ENCODE data around the gene ATAD3C.
"Not testable (repeated sequence)": the region's sequence is repeated elsewhere in the genome, so short reads cannot be mapped to it uniquely, and the experiment has no call there.

Gene ATAD3C

DNA sequence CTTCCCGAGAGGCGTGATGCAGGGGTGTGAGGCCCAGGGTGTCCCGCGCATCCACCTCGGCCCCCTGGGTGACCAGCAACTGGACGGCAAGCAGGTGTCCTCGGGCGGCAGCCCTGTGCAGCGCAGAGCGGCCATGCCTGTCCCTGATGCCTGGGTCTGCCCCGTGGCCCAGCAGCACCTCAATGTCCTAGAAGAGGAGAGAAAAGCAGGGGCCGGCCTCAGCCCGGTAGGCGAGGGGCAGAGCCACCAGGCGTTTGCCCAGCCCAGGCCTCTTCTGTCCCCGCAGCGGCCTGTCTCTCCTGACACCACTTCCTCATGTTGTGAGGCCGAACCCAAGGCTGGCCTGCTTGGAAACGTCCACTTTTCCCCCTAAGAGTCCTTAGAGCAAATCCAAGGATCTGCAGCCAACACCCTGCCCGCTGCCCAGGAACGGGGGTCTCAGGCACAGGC lies 30.1 kb upstream of the ATAD3C start:
- DNase-seq = no peak

DNA sequence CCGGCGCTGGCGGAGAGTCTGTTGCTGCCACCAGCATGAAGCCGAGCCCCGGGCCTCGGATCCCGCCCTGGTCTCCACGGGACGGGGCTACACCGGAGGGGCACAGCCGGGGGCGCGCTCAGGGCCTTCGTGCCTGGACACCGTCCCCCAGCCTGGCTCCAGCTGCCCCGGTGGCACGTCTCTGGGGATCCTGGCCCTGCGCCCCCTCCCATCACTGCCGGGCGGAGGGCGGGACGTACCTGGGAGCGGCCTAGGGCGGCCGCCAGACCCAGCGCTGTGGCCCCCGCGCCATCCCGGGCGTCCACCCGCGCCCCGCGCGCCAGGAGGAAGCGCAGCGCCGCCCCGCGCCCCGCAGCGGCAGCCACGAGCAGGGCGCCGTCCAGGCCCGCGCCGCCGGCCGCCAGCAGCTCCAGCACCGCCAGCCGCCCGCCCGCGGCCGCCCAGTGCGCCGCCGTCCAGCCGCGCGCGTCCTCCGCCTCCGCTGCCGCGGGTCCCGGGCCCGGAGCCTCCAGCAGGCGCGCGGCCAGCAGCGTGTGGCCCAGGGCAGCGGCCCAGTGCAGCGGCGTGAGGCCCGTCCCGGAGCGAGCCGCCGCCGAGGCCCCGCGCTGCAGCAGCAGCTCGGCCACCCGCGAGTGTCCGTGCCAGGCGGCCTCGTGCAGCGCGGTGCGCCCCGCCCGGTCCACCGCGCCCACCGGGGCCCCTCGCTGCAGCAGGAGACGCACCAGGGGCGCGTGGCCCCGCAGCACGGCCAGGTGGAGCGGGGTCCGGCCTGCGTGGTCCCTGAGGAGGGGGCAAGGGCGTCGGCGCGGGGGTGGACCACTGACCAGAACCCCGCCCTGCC lies 29.5 kb upstream of the ATAD3C start:
- DNase-seq = no peak

DNA sequence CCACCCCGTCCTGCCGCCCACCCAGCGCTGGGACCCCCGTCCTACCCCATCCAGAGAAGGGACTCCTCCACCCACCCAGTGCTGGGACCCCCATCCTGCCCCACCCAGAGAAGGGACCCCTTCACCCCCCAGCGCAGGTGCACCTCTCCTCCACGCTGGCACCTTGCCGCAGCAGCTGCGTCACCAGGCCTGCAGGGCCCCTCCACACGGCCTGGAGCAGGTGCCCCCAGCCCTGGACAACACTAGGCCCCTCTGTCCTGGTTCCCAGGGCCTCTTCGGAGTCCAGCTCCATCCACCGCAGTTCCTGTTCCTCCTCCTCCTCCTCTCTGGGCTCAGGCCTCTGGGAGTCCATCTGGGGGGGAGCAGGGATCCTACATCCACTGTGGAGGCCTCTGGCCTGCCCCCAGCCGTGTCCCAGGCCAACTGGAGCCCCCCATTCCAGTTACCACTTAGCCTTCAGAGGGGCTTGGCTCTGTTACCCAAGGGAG lies 28.8 kb upstream of the ATAD3C start:
- no peak for DNase-seq

DNA sequence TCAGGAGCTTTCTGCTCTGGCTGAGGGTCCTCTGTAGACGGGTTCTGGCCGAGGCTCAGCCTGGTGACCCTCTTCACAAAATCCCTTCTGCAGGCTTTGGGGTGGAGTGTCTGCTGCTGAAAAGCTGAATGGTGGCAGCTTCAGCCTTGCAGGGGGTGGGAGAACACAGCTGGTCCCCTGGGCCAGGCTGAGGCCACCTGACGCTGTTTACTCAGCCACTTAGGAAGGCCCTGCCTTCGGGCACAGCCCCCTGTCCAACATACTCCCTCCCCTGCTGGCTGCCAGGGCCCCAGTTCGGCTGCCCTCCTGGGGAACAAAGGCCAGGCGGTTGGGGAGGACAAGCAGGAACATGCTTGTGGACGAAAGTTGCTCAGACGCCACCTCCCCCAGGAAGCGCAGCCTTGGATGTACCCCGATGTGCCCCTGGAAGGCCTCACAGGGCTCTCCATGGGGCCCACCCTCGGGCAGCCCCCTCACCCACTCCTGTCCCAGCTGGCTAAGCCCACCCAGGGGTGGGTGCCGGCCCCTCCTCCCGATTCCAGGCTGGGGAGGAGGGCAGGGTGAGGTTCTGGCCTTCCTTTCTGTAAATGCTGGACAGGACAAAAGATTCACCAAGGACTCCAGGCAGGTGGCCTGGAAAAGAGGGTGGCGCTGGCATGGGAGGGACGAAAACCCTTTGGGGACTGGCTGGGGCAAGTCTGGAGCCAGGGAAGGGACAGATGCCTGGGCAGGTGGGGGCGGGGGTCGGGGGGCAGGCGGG lies 28.2 kb upstream of the ATAD3C start, which contains the start of gene ANKRD65:
Gene ANKRD65 (minus strand): TSS at position 130 of the 760 bp plus-strand sequence. CDS start 271 bp downstream, outside the sequence.
- no peak for DNase-seq

DNA sequence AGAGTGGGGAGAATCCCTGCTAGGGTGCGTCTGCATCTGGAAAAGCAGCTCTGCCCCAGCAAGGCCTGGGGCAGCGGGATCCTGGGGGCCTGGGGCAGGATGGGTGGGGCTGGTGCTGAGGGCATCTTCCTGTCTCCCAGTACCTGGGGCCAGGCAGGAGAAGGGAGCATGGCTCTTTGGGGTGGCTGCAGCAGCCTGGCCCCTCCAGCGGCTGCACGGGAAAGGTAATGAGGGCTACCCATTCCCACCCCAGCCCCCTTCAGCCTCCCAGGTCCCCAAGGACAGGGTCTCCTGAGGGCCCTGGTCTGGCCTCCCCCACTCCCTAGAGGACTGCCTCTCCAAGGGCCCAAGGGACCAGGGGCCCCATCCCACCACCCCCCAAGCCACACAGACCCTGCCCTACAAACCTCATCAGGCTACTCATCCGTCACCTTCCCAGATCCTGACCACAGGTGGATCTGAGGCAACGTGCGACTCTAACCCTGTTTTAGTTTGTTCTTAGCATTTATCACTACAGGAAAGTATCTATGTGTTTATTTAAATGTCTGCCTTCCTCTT lies 27.5 kb upstream of the ATAD3C start:
- DNase-seq = no peak

DNA sequence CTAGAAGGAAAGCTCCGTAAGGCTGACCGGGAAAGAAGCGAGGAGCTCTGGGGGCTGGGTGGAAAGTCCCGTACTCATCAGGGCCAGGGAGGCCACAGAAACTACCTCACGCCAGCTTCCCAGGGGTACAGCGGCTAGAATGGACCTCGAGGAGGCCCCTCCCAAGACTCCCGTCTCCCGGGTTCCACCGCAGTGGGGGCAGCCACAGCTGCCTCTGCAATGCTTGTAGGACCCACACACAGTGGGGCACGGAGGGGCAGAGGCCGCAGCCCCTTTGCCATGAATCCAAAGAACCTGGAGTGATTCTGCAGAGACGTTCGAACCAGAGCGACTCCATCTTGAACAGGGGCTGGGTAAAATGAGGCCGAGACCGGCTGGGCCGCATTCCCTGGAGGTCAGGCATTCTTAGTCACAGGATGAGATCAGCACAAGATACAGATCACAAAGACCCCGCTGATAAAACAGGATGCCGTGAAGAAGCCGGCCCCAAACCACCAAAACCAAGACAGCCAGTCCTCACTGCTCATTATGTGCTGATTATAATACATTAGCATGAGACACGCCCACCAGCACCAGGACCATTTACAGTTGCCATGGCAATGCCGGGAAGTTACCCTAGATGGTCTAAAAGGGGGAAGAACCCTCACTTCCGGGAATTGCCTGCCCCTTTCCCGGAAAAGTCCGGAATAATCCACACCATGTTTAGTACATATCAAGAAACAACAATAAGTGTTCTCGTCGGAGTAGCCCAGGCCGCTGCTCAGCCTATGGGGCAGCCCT lies 26.8 kb upstream of the ATAD3C start:
- DNase-seq = no peak

DNA sequence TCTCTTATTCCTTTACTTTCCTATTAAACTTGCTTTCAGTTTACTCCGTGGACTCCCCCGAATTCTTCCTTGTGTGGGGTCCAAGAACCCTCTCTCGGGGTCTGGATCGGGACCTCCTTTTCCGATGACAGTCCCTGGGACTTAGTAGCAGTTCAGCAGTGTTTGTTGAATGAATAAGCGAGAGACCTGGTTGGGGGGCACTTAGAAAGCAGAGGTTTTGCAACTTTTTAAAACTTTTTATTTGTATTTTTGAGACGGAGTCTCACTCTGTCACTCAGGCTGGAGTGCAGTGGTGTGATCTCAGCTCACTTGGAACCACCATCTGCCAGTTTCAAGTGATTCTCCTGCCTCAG lies 26.3 kb upstream of the ATAD3C start:
- no peak for DNase-seq

DNA sequence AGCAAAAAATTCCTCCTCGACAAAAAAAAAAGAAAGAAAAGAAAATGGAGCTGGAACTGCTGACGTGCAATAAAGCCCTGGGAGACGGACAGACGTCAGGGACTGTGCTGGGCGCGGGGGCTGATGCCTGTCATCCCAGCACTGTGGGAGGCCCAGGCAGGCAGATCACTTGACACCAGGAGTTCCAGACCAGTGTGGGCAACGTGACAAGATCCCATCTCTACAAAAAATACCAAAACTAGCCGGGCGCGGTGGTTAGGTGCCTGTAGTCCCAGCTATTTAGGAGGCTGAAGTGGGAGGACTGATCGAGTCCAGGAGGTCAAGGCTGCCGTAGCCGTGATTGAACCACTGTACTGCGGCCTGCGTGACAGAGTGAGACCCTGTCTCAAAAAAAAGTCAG lies 24.8 kb upstream of the ATAD3C start:
- DNase-seq = no peak

DNA sequence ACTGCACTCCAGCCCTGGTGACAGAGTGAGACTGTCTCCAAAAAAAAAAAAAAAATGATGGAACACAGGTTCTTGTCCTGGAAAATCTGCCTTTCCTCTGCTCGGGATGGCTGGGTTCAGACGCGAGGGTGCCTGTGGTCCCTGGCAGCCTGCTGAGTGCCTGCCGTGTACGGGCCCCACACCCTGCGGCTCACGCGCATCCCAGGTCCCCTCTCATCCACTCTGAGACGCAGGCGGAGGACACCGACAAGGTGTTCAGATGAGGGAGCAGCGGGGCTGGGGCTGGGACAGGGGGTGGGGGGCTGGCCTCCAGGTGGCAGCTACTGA lies 24.1 kb upstream of the ATAD3C start:
- no peak for DNase-seq

DNA sequence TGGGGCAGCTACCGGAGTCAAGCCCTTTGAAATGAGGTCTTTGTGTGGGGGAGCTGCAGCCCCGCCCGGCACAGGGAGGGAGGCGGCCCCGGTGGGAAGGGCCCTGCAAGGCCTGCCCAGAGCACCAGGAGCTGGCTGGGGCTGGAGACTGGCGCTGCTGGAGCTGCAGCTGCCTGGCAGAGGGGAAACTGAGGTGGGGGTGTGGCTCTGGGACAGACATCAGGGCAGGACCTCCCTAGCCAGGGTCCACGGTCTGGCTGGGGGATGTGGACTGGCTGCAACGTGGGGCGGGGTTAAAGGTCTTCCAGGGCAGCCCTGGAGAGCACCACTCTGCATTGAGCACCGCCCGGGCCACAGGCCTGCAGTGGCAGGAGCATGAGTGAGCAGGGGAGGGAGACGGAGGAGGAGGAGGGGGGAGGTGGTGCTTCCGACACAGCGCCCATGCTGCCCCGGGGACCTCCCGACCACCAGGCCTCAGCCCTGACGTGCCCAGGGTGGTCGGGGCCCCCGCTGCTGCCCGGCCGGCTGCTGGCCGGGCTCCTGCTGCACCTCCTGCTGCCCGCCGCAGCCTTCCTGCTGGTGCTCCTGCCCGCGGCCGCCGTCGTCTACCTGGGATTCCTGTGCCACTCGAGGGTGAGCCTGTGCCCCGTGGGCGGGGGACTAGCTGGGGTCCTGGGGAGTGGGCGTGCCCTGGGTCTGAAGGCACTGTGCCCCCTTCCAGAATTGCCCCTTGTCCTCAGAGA lies 23.6 kb upstream of the ATAD3C start:
- no peak for DNase-seq

DNA sequence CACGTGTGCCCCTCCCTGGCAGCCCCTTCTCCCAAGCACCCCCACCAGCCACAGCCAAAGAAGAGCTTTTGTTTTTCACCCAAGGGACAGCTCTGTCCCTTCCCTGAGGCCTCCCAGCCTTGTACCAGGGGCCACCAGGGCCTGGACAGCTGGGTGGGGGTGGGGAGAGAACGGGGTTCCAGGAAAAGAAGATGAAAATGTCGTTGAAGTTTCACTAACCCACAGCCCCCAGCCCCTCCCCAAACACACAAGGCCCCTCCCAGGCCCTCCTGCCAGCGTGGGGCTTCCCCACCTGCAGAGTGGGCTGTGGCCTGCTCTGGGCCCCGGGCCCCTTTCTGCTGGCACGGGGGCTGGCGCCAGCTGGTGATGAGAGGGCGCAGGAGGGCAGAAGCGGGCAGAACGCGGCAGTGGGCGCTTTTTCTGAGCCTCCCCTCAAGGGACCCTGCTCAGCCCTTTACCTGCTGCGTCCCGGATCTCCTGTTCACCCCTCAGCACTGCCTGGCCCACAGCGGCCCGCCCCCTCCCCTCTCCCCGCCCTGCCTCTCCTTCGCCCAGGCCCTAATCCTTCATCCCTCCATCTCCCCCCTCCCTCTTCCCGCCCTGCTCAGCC lies 22.9 kb upstream of the ATAD3C start:
- no peak for DNase-seq

DNA sequence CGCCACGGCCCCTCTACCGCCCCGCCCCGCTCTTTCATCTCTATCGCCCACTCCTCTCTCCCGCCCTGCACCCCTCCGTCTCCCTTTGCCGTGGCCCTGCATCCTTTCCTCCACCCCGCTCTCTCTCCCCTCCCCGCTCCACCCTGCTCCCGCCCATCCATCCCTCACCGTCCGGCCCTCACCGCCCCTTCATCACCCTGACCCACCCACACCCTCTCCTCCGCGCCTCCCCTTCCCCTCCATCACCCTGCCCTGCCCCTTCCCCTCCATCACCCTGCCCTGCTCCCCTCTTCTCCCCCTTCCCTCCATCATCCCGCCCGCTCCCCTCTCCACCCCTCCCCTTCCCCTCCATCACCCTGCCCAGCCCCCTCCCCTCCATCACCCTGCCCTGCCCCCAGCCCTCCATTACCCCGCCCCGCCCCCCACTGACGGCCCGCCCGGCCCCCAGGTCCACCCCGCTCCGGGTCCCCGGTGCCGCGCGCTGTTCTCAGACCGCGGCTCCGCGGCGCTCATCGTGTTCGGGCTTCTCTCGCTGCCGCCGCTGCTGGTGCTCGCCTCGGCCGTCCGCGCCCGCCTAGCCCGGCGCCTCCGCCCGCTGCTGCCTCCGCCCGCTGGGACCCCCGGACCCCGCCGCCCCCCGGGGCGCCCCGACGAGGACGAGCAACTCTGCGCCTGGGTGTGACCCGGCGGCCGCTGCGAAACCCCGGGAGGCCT lies 22.2 kb upstream of the ATAD3C start:
- no peak for DNase-seq

DNA sequence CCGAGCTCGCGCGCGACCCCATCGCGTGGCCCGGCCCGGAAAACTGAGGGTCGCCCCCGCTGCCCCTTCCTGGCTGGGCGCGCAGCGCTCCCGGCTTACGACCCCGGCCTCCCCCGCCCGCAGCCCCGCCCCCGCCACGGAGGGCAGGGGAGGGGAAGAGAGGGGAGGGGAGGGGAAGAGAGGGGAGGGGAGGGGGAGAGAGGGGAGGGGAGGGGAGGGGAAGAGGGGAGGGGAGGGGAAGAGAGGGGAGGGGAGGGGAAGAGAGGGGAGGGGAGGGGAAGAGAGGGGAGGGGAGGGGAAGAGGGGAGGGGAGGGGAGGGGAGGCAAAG lies 21.7 kb upstream of the ATAD3C start:
- DNase-seq = no peak

DNA sequence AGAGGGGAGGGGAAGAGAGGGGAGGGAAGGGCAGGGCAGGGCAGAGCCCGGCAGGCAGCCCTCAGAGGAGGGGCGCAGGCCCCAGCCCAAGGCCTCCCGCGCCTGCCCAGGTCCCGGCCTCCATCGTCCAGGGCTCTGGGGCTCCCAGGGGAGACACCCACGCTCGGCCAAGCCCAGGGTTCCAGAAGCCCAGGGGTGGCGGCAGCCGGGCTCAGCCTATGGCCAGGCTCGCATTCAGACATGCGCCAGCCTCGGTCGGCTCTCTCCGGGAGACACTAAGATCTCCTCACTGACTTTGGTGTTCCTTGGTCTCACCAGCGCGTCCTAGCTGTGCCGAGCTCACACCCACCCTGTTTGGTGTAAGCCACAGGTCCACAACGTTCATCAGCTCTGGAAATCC lies 21.3 kb upstream of the ATAD3C start:
- DNase-seq = no peak

DNA sequence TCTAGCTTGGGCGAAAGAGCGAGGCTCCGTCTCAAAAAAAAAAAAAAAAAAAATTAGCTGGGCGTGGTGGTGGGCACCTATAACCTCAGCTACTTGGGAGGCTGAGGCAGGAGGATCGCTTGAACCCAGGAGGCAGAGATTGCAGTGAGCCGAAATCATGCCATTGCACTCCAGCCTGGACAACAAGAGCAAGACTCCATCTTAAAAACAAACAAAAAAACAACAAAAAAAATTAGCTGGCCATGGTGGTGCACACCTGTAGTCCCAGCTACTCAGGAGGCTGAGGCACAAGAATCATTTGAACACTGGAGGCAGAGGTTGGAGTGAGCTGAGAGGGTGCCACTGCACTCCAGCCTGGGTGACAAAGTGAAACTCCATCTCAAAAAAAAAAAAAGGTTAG lies 20.5 kb upstream of the ATAD3C start:
- not testable (repeated sequence) for DNase-seq

DNA sequence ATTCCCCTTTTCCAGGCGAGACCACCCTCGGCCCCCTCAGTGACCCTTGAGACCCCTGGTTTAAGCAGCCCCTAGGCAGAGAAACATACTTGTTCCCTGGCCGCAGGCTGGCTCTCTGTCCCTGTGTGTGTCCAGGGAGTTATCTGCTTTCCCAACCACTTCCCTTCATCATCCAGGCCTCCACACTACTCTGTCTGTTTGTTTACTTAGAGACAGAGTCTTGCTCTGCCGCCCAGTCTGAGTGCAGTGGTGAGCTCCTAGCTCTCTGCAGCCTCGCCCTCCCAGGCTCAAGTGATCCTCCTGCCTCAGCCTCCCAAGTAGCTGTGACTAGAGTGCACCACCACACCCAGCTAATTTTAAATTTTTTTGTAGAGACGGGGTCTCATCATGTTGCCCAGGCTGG lies 19.8 kb upstream of the ATAD3C start:
- no peak for DNase-seq

DNA sequence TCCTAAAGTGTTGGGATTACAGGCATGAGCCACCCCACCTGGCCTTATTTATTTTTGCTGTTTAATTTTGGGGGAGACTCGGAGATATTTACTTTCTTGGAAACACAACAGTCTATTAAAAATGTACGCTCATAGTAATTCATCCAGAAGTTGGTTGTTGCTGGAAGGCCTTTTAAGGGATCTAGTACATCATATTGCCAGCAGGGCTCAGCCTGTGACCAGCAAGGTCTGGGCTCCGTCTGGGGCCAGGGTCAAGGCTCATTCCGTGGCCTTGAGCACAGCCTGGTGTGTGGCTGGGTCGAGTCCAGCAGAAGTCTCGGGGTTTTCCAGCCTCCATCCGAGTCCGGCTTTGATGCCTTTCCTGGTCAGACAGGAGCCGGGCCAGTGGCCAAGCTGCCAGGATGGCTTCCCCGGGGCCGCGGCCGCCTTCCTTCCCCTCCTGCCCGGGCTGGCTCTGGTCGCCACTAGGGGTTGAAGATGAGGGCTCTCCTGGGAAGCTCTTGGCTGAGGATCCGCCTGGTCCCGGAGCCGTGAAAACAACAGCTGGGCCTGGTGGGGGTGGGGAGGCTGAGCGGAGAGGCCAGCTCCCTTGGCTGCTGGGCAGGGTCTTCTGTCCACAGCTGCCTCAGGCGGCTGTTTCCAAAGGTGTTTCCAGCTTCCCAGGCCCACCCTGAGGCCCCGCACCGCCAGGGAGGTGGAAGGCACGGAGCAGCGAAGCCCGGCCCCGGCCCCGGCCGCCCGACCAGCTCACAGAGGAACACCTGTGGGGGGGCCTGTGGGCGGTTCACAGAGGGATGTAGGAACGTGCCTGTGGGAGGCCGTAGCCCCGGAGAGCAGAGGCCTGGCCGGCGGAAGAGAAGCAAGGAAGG lies 19.1 kb upstream of the ATAD3C start:
- DNase-seq = no peak

DNA sequence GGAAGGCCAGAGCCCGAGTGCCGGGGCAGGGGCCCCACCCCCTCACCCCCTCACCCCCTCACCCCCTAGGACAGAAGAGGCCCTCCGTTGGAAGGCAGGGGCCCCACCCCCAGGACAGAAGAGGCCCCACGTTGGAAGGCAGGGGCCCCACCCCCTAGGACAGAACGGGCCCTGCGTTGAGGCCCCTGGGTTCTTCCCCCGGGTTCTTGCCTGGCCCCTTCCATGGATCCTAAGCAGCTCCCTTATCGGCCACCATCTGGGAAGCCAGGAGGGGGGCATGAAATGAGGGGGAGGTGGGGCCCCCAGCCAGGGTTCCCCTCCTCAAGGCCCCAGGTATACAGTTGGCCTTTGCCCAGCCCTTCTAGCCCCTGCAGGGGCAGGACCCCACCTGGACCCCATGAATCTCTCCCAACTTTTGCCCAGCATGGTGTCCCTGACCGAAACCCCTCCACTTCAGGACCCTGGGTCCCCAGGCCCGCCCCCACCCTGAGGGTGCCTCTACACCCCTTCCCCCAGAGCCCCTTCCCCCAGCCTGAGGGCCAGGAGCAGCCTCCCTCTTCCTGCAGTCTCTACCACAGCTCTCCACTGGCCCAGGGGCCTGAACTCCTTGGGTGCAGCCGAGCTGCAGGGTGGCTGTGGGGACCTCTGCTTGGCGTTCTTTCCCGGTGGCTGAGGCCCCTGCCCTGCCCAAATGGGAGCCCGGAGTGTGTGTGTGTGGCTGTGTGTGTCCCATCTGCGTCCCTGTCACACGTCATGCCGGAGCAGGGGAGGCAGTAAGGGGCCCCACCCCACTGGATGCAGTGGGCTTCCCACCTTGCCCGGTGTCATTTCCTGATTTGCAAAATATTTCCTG lies 18.3 kb upstream of the ATAD3C start:
- no peak for DNase-seq

DNA sequence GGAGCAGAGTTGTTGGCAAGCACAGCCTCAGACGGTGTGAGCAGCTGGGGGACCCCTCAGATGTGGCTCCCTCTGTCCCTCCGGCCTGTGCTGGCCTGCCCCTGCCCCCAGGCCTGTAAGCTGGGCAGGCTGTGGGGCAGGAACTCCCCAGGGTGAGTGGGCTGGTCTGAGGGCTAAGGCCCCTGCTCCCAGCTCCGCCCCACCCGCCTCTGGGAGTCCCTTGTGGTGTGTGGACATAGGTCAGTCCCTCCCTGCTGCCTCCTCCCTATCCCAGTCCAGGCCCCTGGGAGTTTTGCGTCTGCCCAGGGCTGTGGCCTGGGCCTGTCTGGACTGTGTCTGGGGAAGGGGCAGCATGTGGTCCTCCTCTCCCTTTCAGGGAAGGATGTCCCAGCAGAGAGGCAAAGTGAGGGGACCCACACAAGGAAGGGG lies 17.6 kb upstream of the ATAD3C start:
- no peak for DNase-seq

Measured in effector CD8-positive, alpha-beta T cell (primary cell).